H1 (cell line): ENCODE results near the gene PSKH1.

Experiments
- ATF2 ChIP-seq: IDR thresholded peaks from 2 replicates; pipeline ENCODE4 v1.6.1; 2012; ENCODE audit warnings: low read length, inconsistent platforms
- EP300 ChIP-seq, 2 experiments: IDR thresholded peaks; 1 replicate in 1 of 2; 2 replicates in 1 of 2; pipeline ENCODE4 v1.6.1; 2011 to 2012; ENCODE audit warnings: low read depth in 2 of 2, low read length in 2 of 2, mild to moderate bottlenecking in 2 of 2, borderline replicate concordance in 1 of 2, inconsistent platforms in 1 of 2, moderate library complexity in 1 of 2
- EZH2 ChIP-seq: fragments of 200-600 bp; sonication (generic); IDR thresholded peaks from 2 replicates; pipeline ENCODE4 v1.7.1; 2012; ENCODE audit warnings: low read depth, mild to moderate bottlenecking, moderate library complexity, low read length, inconsistent platforms; ENCODE audit not compliant: severe bottlenecking
- JUN ChIP-seq: IDR thresholded peaks from 2 replicates; pipeline ENCODE4 v1.6.1; 2011; ENCODE audit warnings: low read depth, mild to moderate bottlenecking, improper control_type of control experiment, low read length
- SIX5 ChIP-seq: IDR thresholded peaks from 2 replicates; pipeline ENCODE4 v1.6.1; 2011; ENCODE audit warnings: mild to moderate bottlenecking, low read depth, low read length

DNA sequence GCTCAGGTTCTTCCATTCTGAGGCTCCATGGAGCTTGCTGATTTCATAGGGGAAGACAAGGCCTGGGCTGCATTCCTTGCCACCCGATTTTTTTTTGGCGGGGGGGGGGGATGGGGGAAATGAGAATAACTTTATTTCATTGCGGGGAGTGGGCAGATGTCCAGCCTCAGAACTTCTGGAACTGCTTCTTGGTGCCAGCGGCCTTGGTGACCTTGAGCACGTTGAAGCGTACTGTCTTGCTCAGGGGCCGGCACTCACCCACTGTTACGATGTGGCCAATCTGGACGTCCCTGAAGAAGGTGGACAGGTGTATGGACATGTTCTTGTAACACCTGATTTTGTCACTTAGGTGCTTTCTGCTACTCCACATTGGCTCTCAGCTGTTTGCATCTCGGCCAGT, 37.3 kb upstream of the PSKH1 start:
- no peak for TF ChIP-seq EP300 (IDR thresholded peaks at IDR 0.05; ENCODE audit: borderline replicate concordance in 1 of 2, low read depth in 2 of 2, low read length in 2 of 2)
- no peak for TF ChIP-seq SIX5
- no peak for TF ChIP-seq JUN
- TF ChIP-seq EZH2: no peak
- TF ChIP-seq ATF2: no peak
